ENCODE measurements around the gene ARVCF.

GRCh38 chr22:19936513-19936912 lies 80.1 kb downstream of the ARVCF start:
- TF ChIP-seq CTCF (conservative IDR thresholded peaks at IDR 0.05 in 1 of 2, IDR thresholded peaks at IDR 0.05 in 1 of 2; ENCODE audit: extremely low read depth in 1 of 2, insufficient read depth in 1 of 2, low read depth in 1 of 2, low read length in 2 of 2) (no peak), EZH2 (IDR thresholded peaks at IDR 0.05; ENCODE audit: borderline replicate concordance, low read length) (no peak)

Data from mammary epithelial cell (primary cell).